Measurements from ENCODE around the gene NT5DC1. TPM values are rescaled to one million over a fixed set of nuclear protein-coding genes. Genes with fewer than 3 reads are reported as not detected.

The NT5DC1 gene
- total RNA-seq, 1 experiment from 2014 or later = 63.7 TPM

GRCh38 chr6:116221067-116221466, 120.4 kb downstream of the NT5DC1 start:
- TF ChIP-seq EZH2 (IDR thresholded peaks at IDR 0.05) = no peak
- no peak for TF ChIP-seq ZBTB33 (IDR thresholded peaks at IDR 0.05; ENCODE audit: extremely low read depth, insufficient replicate concordance, low read length)
- TF ChIP-seq RAD21 (IDR thresholded peaks at IDR 0.05; ENCODE audit: low read depth) = no peak
- no peak for TF ChIP-seq POLR2A (IDR thresholded peaks at IDR 0.05; ENCODE audit: borderline replicate concordance, extremely low read depth, insufficient read depth, insufficient read length)
- no peak for TF ChIP-seq JUND (IDR thresholded peaks at IDR 0.05)
- TF ChIP-seq CEBPB (IDR thresholded peaks at IDR 0.05; ENCODE audit: low read depth) = no peak
- TF ChIP-seq TCF7L2 (IDR thresholded peaks at IDR 0.05; ENCODE audit: borderline replicate concordance, extremely low read depth, insufficient read depth, insufficient read length) = no peak
- no peak for TF ChIP-seq SIN3A (IDR thresholded peaks at IDR 0.05; ENCODE audit: low read depth)
- TF ChIP-seq ZNF274 (IDR thresholded peaks at IDR 0.05; ENCODE audit: low read depth, low read length) = no peak
- TF ChIP-seq SRF (IDR thresholded peaks at IDR 0.05; ENCODE audit: low read depth) = no peak
- no peaks in the 10 kb centered on the region for H3K9me2 ChIP-seq (ENCODE audit: insufficient read depth)
- intact Hi-C loops (cut with micrococcal nuclease) = no loop called here
- ChIA-PET CTCF (no interaction called here), RAD21 (ENCODE audit: low non-redundant PET in 1 of 2, low total read pairs in 2 of 2, uncharacterized antibody in 2 of 2, unreplicated experiment in 2 of 2) (no interaction called here), POLR2A (no interaction called here)
- H3K9ac ChIP-seq (ENCODE audit: low read length) = no peak overlapping the region
- H2AFZ ChIP-seq (ENCODE audit: low read depth, low read length, poor library complexity, severe bottlenecking) = no peak overlapping the region
- H4K20me1 ChIP-seq (ENCODE audit: insufficient read depth) = no peaks in the 10 kb centered on the region
- H3K4me1 ChIP-seq (ENCODE audit: control insufficient read depth in 1 of 2, insufficient read depth in 2 of 2, low read length in 2 of 2) = no peaks in the 10 kb centered on the region
- no peaks in the 10 kb centered on the region for H3K79me2 ChIP-seq (ENCODE audit: insufficient read depth, low read length)
- no peaks in the 10 kb centered on the region for H3K9me3 ChIP-seq (ENCODE audit: control insufficient read depth in 1 of 2, insufficient read depth in 1 of 2, low read depth in 1 of 2, low read length in 2 of 2)
- H3K27me3 ChIP-seq (ENCODE audit: insufficient read depth, low read length) = no peaks in the 10 kb centered on the region
- no peak for ATAC-seq
- no peak overlapping the region for H3K4me3 ChIP-seq (replicated peaks in 1 of 2; ENCODE audit: low read depth in 1 of 2, low read length in 2 of 2)
- no peak for DNase-seq (ENCODE audit: low read depth, low spot score)
- H3K27ac ChIP-seq (ENCODE audit: low read depth, low read length) = no peak overlapping the region
- H3K36me3 ChIP-seq (ENCODE audit: control insufficient read depth in 1 of 2, insufficient read depth in 2 of 2, low read length in 2 of 2) = no peaks in the 10 kb centered on the region
- H3K4me2 ChIP-seq (ENCODE audit: low read length) = no peak overlapping the region
- BruUV-seq (replicated peaks) = no TSS peak

- H3K9ac ChIP-seq (ENCODE audit: low read length) = no peak overlapping the region
- ChIA-PET RAD21 (ENCODE audit: low non-redundant PET in 1 of 2, low total read pairs in 2 of 2, uncharacterized antibody in 2 of 2, unreplicated experiment in 2 of 2) (no interaction called here), POLR2A (no interaction called here), CTCF (no interaction called here)
- DNase-seq (ENCODE audit: low read depth, low spot score) (no peak), ATAC-seq (no peak)
- H3K9me3 ChIP-seq (ENCODE audit: control insufficient read depth in 1 of 2, insufficient read depth in 1 of 2, low read depth in 1 of 2, low read length in 2 of 2) = no peaks in the 10 kb centered on the region
- H3K36me3 ChIP-seq (ENCODE audit: control insufficient read depth in 1 of 2, insufficient read depth in 2 of 2, low read length in 2 of 2) = no peaks in the 10 kb centered on the region
- intact Hi-C loops (cut with micrococcal nuclease) = no loop called here
- H3K4me2 ChIP-seq (ENCODE audit: low read length) = no peak overlapping the region
- TF ChIP-seq EZH2 (IDR thresholded peaks at IDR 0.05) (no peak), SIN3A (IDR thresholded peaks at IDR 0.05; ENCODE audit: low read depth) (no peak), ATF3 (IDR thresholded peaks at IDR 0.05) (no peak), SRF (IDR thresholded peaks at IDR 0.05; ENCODE audit: low read depth) (no peak), FOSL1 (IDR thresholded peaks at IDR 0.05; ENCODE audit: low read depth) (no peak), SP1 (IDR thresholded peaks at IDR 0.05; ENCODE audit: low read depth) (no peak), ZNF274 (IDR thresholded peaks at IDR 0.05; ENCODE audit: low read depth, low read length) (no peak), ELF1 (IDR thresholded peaks at IDR 0.05; ENCODE audit: borderline replicate concordance, low read depth) (no peak), ZBTB33 (IDR thresholded peaks at IDR 0.05; ENCODE audit: extremely low read depth, insufficient replicate concordance, low read length) (no peak), TCF7L2 (IDR thresholded peaks at IDR 0.05; ENCODE audit: borderline replicate concordance, extremely low read depth, insufficient read depth, insufficient read length) (no peak), CBX3 (IDR thresholded peaks at IDR 0.05; ENCODE audit: low read depth) (no peak), EZH2phosphoT487 (IDR thresholded peaks at IDR 0.05; ENCODE audit: borderline replicate concordance) (no peak), ZFX (IDR thresholded peaks at IDR 0.05) (no peak), EGR1 (IDR thresholded peaks at IDR 0.05; ENCODE audit: low read depth) (no peak), CEBPB (IDR thresholded peaks at IDR 0.05; ENCODE audit: low read depth) (no peak)
- no peaks in the 10 kb centered on the region for H3K4me1 ChIP-seq (ENCODE audit: control insufficient read depth in 1 of 2, insufficient read depth in 2 of 2, low read length in 2 of 2)
- no peaks in the 10 kb centered on the region for H4K20me1 ChIP-seq (ENCODE audit: insufficient read depth)
- no peaks in the 10 kb centered on the region for H3K27me3 ChIP-seq (ENCODE audit: insufficient read depth, low read length)
- H2AFZ ChIP-seq (ENCODE audit: low read depth, low read length, poor library complexity, severe bottlenecking) = no peak overlapping the region
- H3K9me2 ChIP-seq (ENCODE audit: insufficient read depth) = no peaks in the 10 kb centered on the region
- H3K4me3 ChIP-seq (replicated peaks in 1 of 2; ENCODE audit: low read depth in 1 of 2, low read length in 2 of 2) = no peak overlapping the region
- BruUV-seq (replicated peaks) = no TSS peak
- no peak overlapping the region for H3K27ac ChIP-seq (ENCODE audit: low read depth, low read length)
- no peaks in the 10 kb centered on the region for H3K79me2 ChIP-seq (ENCODE audit: insufficient read depth, low read length)
Measured at GRCh38 chr6:116221911-116222310, 121.3 kb downstream of the NT5DC1 start.
